H9 (cell line): ENCODE data around the gene TRIO. TPM values are rescaled to one million over a fixed set of nuclear protein-coding genes. Genes with fewer than 3 reads are reported as not detected.

Source experiments
- DNase-seq: peaks from one replicate; pipeline ENCODE4 v3.0.0-alpha.2; 2017
- H2AFZ ChIP-seq: one replicate; pipeline ENCODE4 v1.6.1; 2013; ENCODE audit warnings: mild to moderate bottlenecking, low read length, control low read depth, moderate library complexity
- H2AK5ac ChIP-seq: 2 replicates; pipeline ENCODE4 v1.6.1; 2013; ENCODE audit warnings: low read length, control low read depth, mixed read lengths; ENCODE audit not compliant: insufficient read length
- H2BK120ac ChIP-seq: one replicate; pipeline ENCODE4 v1.6.1; 2013; ENCODE audit warnings: low read depth, mild to moderate bottlenecking, low read length, control low read depth, inconsistent platforms; ENCODE audit not compliant: poor library complexity, severe bottlenecking
- H2BK12ac ChIP-seq: 2 replicates; pipeline ENCODE4 v1.6.1; 2013; ENCODE audit warnings: low read length, control low read depth, mixed read lengths, low read depth; ENCODE audit not compliant: insufficient read length
- H2BK15ac ChIP-seq: 2 replicates; pipeline ENCODE4 v1.6.1; 2013; ENCODE audit warnings: low read depth, low read length, control low read depth
- H2BK20ac ChIP-seq: one replicate; pipeline ENCODE4 v1.6.1; 2013; ENCODE audit warnings: low read depth, mild to moderate bottlenecking, low read length, control low read depth, inconsistent platforms; ENCODE audit not compliant: poor library complexity, severe bottlenecking
- H2BK5ac ChIP-seq: 2 replicates; pipeline ENCODE4 v1.6.1; 2013; ENCODE audit warnings: low read length, control low read depth, mixed read lengths; ENCODE audit not compliant: insufficient read length
- H3K14ac ChIP-seq: 2 replicates; pipeline ENCODE4 v1.6.1; 2013; ENCODE audit warnings: low read length, control low read depth; ENCODE audit not compliant: insufficient read depth
- H3K18ac ChIP-seq: 2 replicates; pipeline ENCODE4 v1.6.1; 2013; ENCODE audit warnings: low read depth, mild to moderate bottlenecking, mixed read lengths, low read length, control low read depth; ENCODE audit not compliant: insufficient read length
- H3K23ac ChIP-seq: 2 replicates; pipeline ENCODE4 v1.6.1; 2013; ENCODE audit warnings: low read length, control low read depth, mixed read lengths, low read depth; ENCODE audit not compliant: insufficient read length
- H3K23me2 ChIP-seq: 2 replicates; pipeline ENCODE4 v1.6.1; 2013; ENCODE audit warnings: low read depth, mild to moderate bottlenecking, mixed read lengths, low read length, control low read depth; ENCODE audit not compliant: insufficient read length, poor library complexity, severe bottlenecking
- H3K27ac ChIP-seq: 2 replicates; pipeline ENCODE4 v1.5.1; 2013; ENCODE audit warnings: low read length, control low read depth, mixed read lengths, low read depth; ENCODE audit not compliant: insufficient read length
- H3K27me3 ChIP-seq: 2 replicates; pipeline ENCODE4 v1.6.1; 2013; ENCODE audit warnings: low read length, control low read depth, inconsistent platforms; ENCODE audit not compliant: insufficient read depth
- H3K4ac ChIP-seq: 2 replicates; pipeline ENCODE4 v1.6.1; 2013; ENCODE audit warnings: low read depth, mild to moderate bottlenecking, control low read depth, inconsistent platforms, low read length, moderate library complexity
- H3K4me1 ChIP-seq: 2 replicates; pipeline ENCODE4 v1.6.1; 2013; ENCODE audit warnings: low read length, control low read depth, inconsistent platforms; ENCODE audit not compliant: insufficient read depth
- H3K4me2 ChIP-seq: 2 replicates; pipeline ENCODE4 v1.6.1; 2013; ENCODE audit warnings: low read length, control low read depth, mixed read lengths; ENCODE audit not compliant: insufficient read length, insufficient read depth
- H3K56ac ChIP-seq: 2 replicates; pipeline ENCODE4 v1.6.1; 2013; ENCODE audit warnings: low read depth, mild to moderate bottlenecking, mixed read lengths, low read length, control low read depth; ENCODE audit not compliant: insufficient read length
- H3K79me1 ChIP-seq: 2 replicates; pipeline ENCODE4 v1.6.1; 2013; ENCODE audit warnings: low read depth, mild to moderate bottlenecking, moderate library complexity, low read length, control low read depth, inconsistent platforms; ENCODE audit not compliant: insufficient read depth, poor library complexity, severe bottlenecking
- H3K79me2 ChIP-seq: 2 replicates; pipeline ENCODE4 v1.6.1; 2013; ENCODE audit warnings: low read length, control low read depth, inconsistent platforms; ENCODE audit not compliant: insufficient read depth
- H3K9ac ChIP-seq: 2 replicates; pipeline ENCODE4 v1.6.1; 2013; ENCODE audit warnings: low read length, control low read depth, mixed read lengths; ENCODE audit not compliant: insufficient read length; ENCODE audit errors: extremely low read depth
- H3K9me3 ChIP-seq: one replicate; pipeline ENCODE4 v1.6.1; 2013; ENCODE audit warnings: low read depth, low read length, inconsistent platforms; ENCODE audit not compliant: control insufficient read depth
- H3T11ph ChIP-seq: one replicate; pipeline ENCODE4 v1.6.1; 2013; ENCODE audit warnings: mild to moderate bottlenecking, low read length, control low read depth, inconsistent platforms
- H4K20me1 ChIP-seq: one replicate; pipeline ENCODE4 v1.6.1; 2013; ENCODE audit not compliant: control insufficient read depth, insufficient read length, insufficient read depth
- H4K5ac ChIP-seq: 2 replicates; pipeline ENCODE4 v1.6.1; 2013; ENCODE audit warnings: low read depth, mild to moderate bottlenecking, mixed read lengths, low read length, control low read depth; ENCODE audit not compliant: insufficient read length
- H4K8ac ChIP-seq: replicated peaks from 2 replicates; pipeline ENCODE4 v1.6.1; 2013; ENCODE audit warnings: low read length, control low read depth, mixed read lengths, low read depth; ENCODE audit not compliant: insufficient read length
- H4K91ac ChIP-seq: 2 replicates; pipeline ENCODE4 v1.6.1; 2013; ENCODE audit warnings: low read depth, mild to moderate bottlenecking, moderate library complexity, mixed read lengths, low read length, control low read depth; ENCODE audit not compliant: insufficient read length
- H3K27ac Mint-ChIP-seq, 3 experiments: 2 replicates in 2 of 3; 3 replicates in 1 of 3; pipeline ENCODE4 v1.8.0; 2020 to 2021; ENCODE audit warnings: mixed read lengths in 3 of 3, mild to moderate bottlenecking in 1 of 3, moderate library complexity in 1 of 3
- H3K27me3 Mint-ChIP-seq: 2 replicates; pipeline ENCODE4 v1.8.0; 2021; ENCODE audit warnings: low read depth, mild to moderate bottlenecking, moderate library complexity, mixed read lengths
- H3K36me3 Mint-ChIP-seq, 3 experiments: 2 replicates in 2 of 3; 3 replicates in 1 of 3; pipeline ENCODE4 v1.8.0; 2020 to 2021; ENCODE audit warnings: low read depth in 3 of 3, mixed read lengths in 3 of 3; ENCODE audit not compliant: insufficient read depth in 1 of 3
- H3K4me1 Mint-ChIP-seq, 2 experiments: 2 replicates each; pipeline ENCODE4 v1.8.0; 2020; ENCODE audit warnings: mixed read lengths in 2 of 2
- H3K4me3 Mint-ChIP-seq, 2 experiments: 2 replicates in 1 of 2; 3 replicates in 1 of 2; pipeline ENCODE4 v1.8.0; 2020 to 2021; ENCODE audit warnings: mild to moderate bottlenecking in 2 of 2, mixed read lengths in 2 of 2, moderate library complexity in 1 of 2
- H3K9me3 Mint-ChIP-seq, 2 experiments: 2 replicates in 1 of 2; 3 replicates in 1 of 2; pipeline ENCODE4 v1.8.0; 2020; ENCODE audit warnings: mild to moderate bottlenecking in 2 of 2, mixed read lengths in 2 of 2, moderate library complexity in 1 of 2
- CTCF ChIP-seq: fragments of 200-600 bp; sonication (generic); conservative IDR thresholded peaks from 3 replicates; pipeline ENCODE4 v1.8.0; 2021; ENCODE audit warnings: antibody characterized with exemption, mild to moderate bottlenecking
- WGBS: extraction: QIAGEN DNeasy Blood & Tissue Kit; methylation state at CpG from one replicate; pipeline ENCODE4 v1.1.7; 2013; ENCODE audit warnings: missing lambda C conversion rate, low lambda C conversion rate, mixed read lengths; ENCODE audit not compliant: insufficient read length; ENCODE audit errors: extremely low coverage; 5-methylcytosine and 5-hydroxymethylcytosine counted together
- total RNA-seq: library from RNA; stranded (reverse); gene quantifications from 2 replicates; pipeline ENCODE4 v1.2.1, GENCODE V29; 2021

The TRIO gene
- total RNA-seq, 1 experiment from 2014 or later: 87.8 TPM

- Histone ChIP-seq H3K4me2 (no peak overlapping the region), H3K14ac (no peak overlapping the region; the same call in 1 of the 2 replicates)
- DNase-seq: no peak
These were observed 80.2 kb downstream of the TRIO start for GRCh38 chr5:14223372-14223771.

More at GRCh38 chr5:14223372-14223771, 80.2 kb downstream of the TRIO start:
- H2BK20ac ChIP-seq: no peak overlapping the region
- H3K23ac ChIP-seq: no peak overlapping the region
- H2AK5ac ChIP-seq: no peak overlapping the region
- H2BK5ac ChIP-seq: no peak overlapping the region
- Mint-ChIP-seq H3K27me3 (no peaks in the 10 kb centered on the region), H3K4me1 (peaks cover 67 to 74% of the 10 kb centered on the region in 2 experiments), H3K4me3 (no peak overlapping the region; a peak in 1 of 5 replicates), H3K36me3 (peaks cover 0 to 4% (median 0%) of the 10 kb centered on the region in 3 experiments; a peak in 2 of 7 replicates), H3K9me3 (no peaks in the 10 kb centered on the region), H3K27ac (peak overlapping the region in 1 of 3 experiments; percentile 14; a peak in 2 of 7 replicates)
- H3K18ac ChIP-seq: no peak overlapping the region
- H3K9me3 ChIP-seq: no peaks in the 10 kb centered on the region
- WGBS: no CpG with 5 or more reads among the region's 6 CpGs
- no peaks in the 10 kb centered on the region for H3K23me2 ChIP-seq
- no peaks in the 10 kb centered on the region for H3K27me3 ChIP-seq
- no peak overlapping the region for H2AFZ ChIP-seq
- H3K79me1 ChIP-seq: peaks cover 5% of the 10 kb centered on the region
- H3K27ac ChIP-seq: no peak overlapping the region
- no peak for TF ChIP-seq CTCF
- no peak overlapping the region for H3K4ac ChIP-seq
- H4K8ac ChIP-seq: no peak overlapping the region
- no peak overlapping the region for H4K91ac ChIP-seq
- H3K56ac ChIP-seq: no peak overlapping the region
- H3T11ph ChIP-seq: no peak overlapping the region
- no peak overlapping the region for H2BK120ac ChIP-seq
- no peak overlapping the region for H2BK12ac ChIP-seq
- peaks cover 22% of the 10 kb centered on the region; the same call in 1 of the 2 replicates for H3K79me2 ChIP-seq
- H4K5ac ChIP-seq: no peak overlapping the region
- H3K9ac ChIP-seq: no peak overlapping the region
- no peak overlapping the region for H2BK15ac ChIP-seq
- H4K20me1 ChIP-seq: no peaks in the 10 kb centered on the region
- H3K4me1 ChIP-seq: peaks cover 18% of the 10 kb centered on the region
